B cell (primary cell): ENCODE results near the gene SEPSECS. TPM values are rescaled to one million over a fixed set of nuclear protein-coding genes. Genes with fewer than 3 reads are reported as not detected.

Experiments
- ATAC-seq: fragments of 200-7000 bp; cut with Tn5 transposase; one replicate; pipeline ENCODE4 v1.10.0; 2021; ENCODE audit warnings: low read depth, mild to moderate bottlenecking, moderate number of reproducible peaks, moderate library complexity
- CTCF ChIA-PET: fragments of 350-600 bp; sonication (Branson Sonifier 250); formaldehyde crosslinking; loops from one replicate; lab custom pipeline; 2021; ENCODE audit warnings: antibody characterized with exemption, inconsistent platforms; lab: Charles Lee
- POLR2A ChIA-PET: fragments of 350-600 bp; sonication (Branson Sonifier 250); formaldehyde crosslinking; loops from one replicate; lab custom pipeline; 2021; ENCODE audit warnings: antibody characterized with exemption; lab: Charles Lee
- DNase-seq: peaks from one replicate; pipeline ENCODE4 v3.0.0; 2013
- H2AFZ ChIP-seq: 2 replicates; pipeline ENCODE4 v1.6.1; 2012; ENCODE audit warnings: mild to moderate bottlenecking, low read depth, low read length; ENCODE audit not compliant: insufficient read depth, poor library complexity, severe bottlenecking
- H3K27ac ChIP-seq, 2 donors: 1 replicate in 1 of 2; 2 replicates in 1 of 2; pipeline ENCODE4 v1.5.1; 2012 to 2013; ENCODE audit warnings: low read length in 2 of 2, mild to moderate bottlenecking in 2 of 2, moderate library complexity in 1 of 2
- H3K27me3 ChIP-seq, 4 experiments: fragments of 200-600 bp in 1 of 4; sonication (generic) in 1 of 4; replicated peaks in 1 of 4; 1 replicate in 2 of 4; 2 replicates in 2 of 4; pipeline versions ENCODE4 v1.6.1 to v1.7.0; 2013 to 2016; ENCODE audit warnings: low read length in 3 of 4, mild to moderate bottlenecking in 2 of 4, mixed read lengths in 1 of 4, moderate library complexity in 1 of 4; ENCODE audit not compliant: insufficient read depth in 4 of 4, control insufficient read depth in 3 of 4; ENCODE audit errors: control extremely low read depth in 1 of 4
- H3K36me3 ChIP-seq, 2 experiments: replicated peaks in 1 of 2; 1 replicate in 1 of 2; 2 replicates in 1 of 2; pipeline versions ENCODE4 v1.6.1 to v1.7.1; 2013; ENCODE audit warnings: low read length in 1 of 2; ENCODE audit not compliant: insufficient read depth in 2 of 2, control insufficient read depth in 1 of 2; ENCODE audit errors: control extremely low read depth in 1 of 2, extremely low read depth in 1 of 2
- H3K4me1 ChIP-seq, 2 donors: fragments of 200-600 bp in 1 of 2; sonication (generic) in 1 of 2; 1 replicate in 1 of 2; 2 replicates in 1 of 2; pipeline versions ENCODE4 v1.5.1 to v1.6.1; 2013 to 2017; ENCODE audit warnings: low read length in 2 of 2; ENCODE audit not compliant: control insufficient read depth in 2 of 2, insufficient read depth in 2 of 2
- H3K4me2 ChIP-seq: replicated peaks from 2 replicates; pipeline ENCODE3; 2012; ENCODE audit warnings: mild to moderate bottlenecking, low read depth, low read length; ENCODE audit not compliant: poor library complexity, severe bottlenecking
- H3K4me3 ChIP-seq, 5 experiments: fragments of 200-600 bp in 1 of 5; sonication (generic) in 1 of 5; 1 replicate in 3 of 5; 2 replicates in 2 of 5; pipeline versions ENCODE4 v1.5.1 to v1.7.0; 2011 to 2016; ENCODE audit warnings: low read length in 4 of 5, mild to moderate bottlenecking in 4 of 5, low read depth in 2 of 5, control low read depth in 1 of 5, moderate library complexity in 1 of 5; ENCODE audit not compliant: insufficient read depth in 1 of 5; ENCODE audit errors: control extremely low read depth in 1 of 5, extremely low read depth in 1 of 5
- H3K79me2 ChIP-seq: fragments of 200-600 bp; sonication (generic); one replicate; pipeline ENCODE4 v1.6.0; 2016; ENCODE audit warnings: low read length; ENCODE audit not compliant: control insufficient read depth, insufficient read depth
- H3K9ac ChIP-seq: fragments of 200-600 bp; sonication (generic); 2 replicates; pipeline ENCODE4 v1.6.1; 2017; ENCODE audit warnings: mild to moderate bottlenecking, low read length, moderate library complexity
- H3K9me3 ChIP-seq, 3 donors: one replicate each; pipeline versions ENCODE4 v1.6.1 to v1.7.1; 2013; ENCODE audit warnings: low read length in 2 of 3; ENCODE audit not compliant: control insufficient read depth in 2 of 3, insufficient read depth in 1 of 3; ENCODE audit errors: control extremely low read depth in 1 of 3
- H4K20me1 ChIP-seq: 2 replicates; pipeline ENCODE4 v1.6.0; 2012; ENCODE audit warnings: mild to moderate bottlenecking, low read length; ENCODE audit not compliant: insufficient read depth, control insufficient read depth, poor library complexity, severe bottlenecking
- H3K27ac Mint-ChIP-seq: one replicate; pipeline ENCODE4 v1.8.0; 2021; ENCODE audit warnings: mixed read lengths
- H3K27me3 Mint-ChIP-seq: one replicate; pipeline ENCODE4 v1.8.0; 2021; ENCODE audit warnings: mixed read lengths
- H3K4me1 Mint-ChIP-seq: one replicate; pipeline ENCODE4 v1.8.0; 2021; ENCODE audit warnings: mixed read lengths
- H3K4me3 Mint-ChIP-seq: one replicate; pipeline ENCODE4 v1.8.0; 2021; ENCODE audit warnings: mixed read lengths
- H3K9me3 Mint-ChIP-seq: one replicate; pipeline ENCODE4 v1.8.0; 2022; ENCODE audit warnings: mixed read lengths; ENCODE audit not compliant: insufficient read depth
- CTCF ChIP-seq: fragments of 200-600 bp; IDR thresholded peaks from one replicate; pipeline ENCODE4 v1.8.0; 2022; ENCODE audit warnings: antibody characterized with exemption, mild to moderate bottlenecking
- EZH2 ChIP-seq: IDR thresholded peaks from 2 replicates; pipeline ENCODE4 v1.6.1; 2012; ENCODE audit warnings: borderline replicate concordance, low read depth, mild to moderate bottlenecking, moderate library complexity, low read length; ENCODE audit not compliant: insufficient read depth, poor library complexity, severe bottlenecking
- WGBS: methylation state at CpG from one replicate; pipeline ENCODE4 v1.1.5; 2013; ENCODE audit warnings: missing lambda C conversion rate; ENCODE audit not compliant: insufficient coverage; 5-methylcytosine and 5-hydroxymethylcytosine counted together
- intact Hi-C: fragments of 100-400 bp; cut with micrococcal nuclease; formaldehyde crosslinking; loops from one replicate; pipeline ENCODE4 v1.10.0; 2022
- polyA plus RNA-seq: library from polyadenylated mRNA; depleted of rRNA; stranded (reverse); fragments of >200 nt; gene quantifications from 2 replicates; pipeline ENCODE4 v1.2.3, GENCODE V29; 2012
- total RNA-seq, 2 donors: library from RNA; stranded (reverse); fragments of 120-200 nt in 1 of 2; gene quantifications; 1 replicate in 1 of 2; 2 replicates in 1 of 2; pipeline versions ENCODE4 v1.2.3 to v1.2.4, GENCODE V29; 2013 to 2022

SEPSECS gene
- total and polyA plus RNA-seq, 2 donors (not counting 1 experiment from before 2014, with no cell fraction given): 6.2 to 17.0 TPM

GRCh38 chr4:25095837-25096236 is 64.4 kb downstream of the SEPSECS start:
- Histone ChIP-seq H3K4me2 (no peak overlapping the region), H2AFZ (no peak overlapping the region), H4K20me1 (no peaks in the 10 kb centered on the region), H3K79me2 (no peaks in the 10 kb centered on the region), H3K27ac (no peak overlapping the region), H3K9ac (no peak overlapping the region), H3K9me3 (peaks cover 0 to 21% (median 8%) of the 10 kb centered on the region in 3 donors), H3K36me3 (no peaks in the 10 kb centered on the region), H3K4me1 (no peaks in the 10 kb centered on the region), H3K27me3 (peaks cover 0 to 6% (median 0%) of the 10 kb centered on the region in 4 experiments), H3K4me3 (no peak overlapping the region)
- TF ChIP-seq CTCF (no peak), EZH2 (no peak)
- Mint-ChIP-seq H3K27ac (no peak overlapping the region), H3K4me3 (no peak overlapping the region), H3K27me3 (peaks cover 26% of the 10 kb centered on the region), H3K4me1 (no peaks in the 10 kb centered on the region), H3K9me3 (peaks cover 7% of the 10 kb centered on the region)
- POLR2A ChIA-PET: no interaction called here
- WGBS: 97% methylated on average over 24 of the region's 24 CpGs
- ATAC-seq (no peak), DNase-seq (no peak)
- CTCF ChIA-PET: no interaction called here
- intact Hi-C loops: no loop called here

- no peak overlapping the region for H3K4me3 Mint-ChIP-seq
- Histone ChIP-seq H4K20me1 (no peaks in the 10 kb centered on the region), H2AFZ (no peak overlapping the region), H3K27ac (no peak overlapping the region), H3K79me2 (no peaks in the 10 kb centered on the region), H3K9ac (no peak overlapping the region), H3K27me3 (peaks cover 0 to 35% (median 4%) of the 10 kb centered on the region in 4 experiments), H3K4me3 (no peak overlapping the region), H3K36me3 (no peaks in the 10 kb centered on the region), H3K9me3 (peaks cover 0 to 21% (median 8%) of the 10 kb centered on the region in 3 donors), H3K4me2 (no peak overlapping the region), H3K4me1 (no peaks in the 10 kb centered on the region)
- WGBS: 69% methylated on average over 2 of the region's 3 CpGs
- CTCF ChIA-PET: no interaction called here
- POLR2A ChIA-PET: no interaction called here
- TF ChIP-seq CTCF (no peak), EZH2 (no peak)
- peaks cover 37% of the 10 kb centered on the region for H3K27me3 Mint-ChIP-seq
- DNase-seq (no peak), ATAC-seq (no peak)
- intact Hi-C loops: no loop called here
- H3K4me1 Mint-ChIP-seq: no peaks in the 10 kb centered on the region
- no peak overlapping the region for H3K27ac Mint-ChIP-seq
- H3K9me3 Mint-ChIP-seq: peaks cover 7% of the 10 kb centered on the region
Measured at GRCh38 chr4:25092139-25092538, 68.1 kb downstream of the SEPSECS start.
